ENCODE data around the gene COL4A2.

The COL4A2 gene

DNA sequence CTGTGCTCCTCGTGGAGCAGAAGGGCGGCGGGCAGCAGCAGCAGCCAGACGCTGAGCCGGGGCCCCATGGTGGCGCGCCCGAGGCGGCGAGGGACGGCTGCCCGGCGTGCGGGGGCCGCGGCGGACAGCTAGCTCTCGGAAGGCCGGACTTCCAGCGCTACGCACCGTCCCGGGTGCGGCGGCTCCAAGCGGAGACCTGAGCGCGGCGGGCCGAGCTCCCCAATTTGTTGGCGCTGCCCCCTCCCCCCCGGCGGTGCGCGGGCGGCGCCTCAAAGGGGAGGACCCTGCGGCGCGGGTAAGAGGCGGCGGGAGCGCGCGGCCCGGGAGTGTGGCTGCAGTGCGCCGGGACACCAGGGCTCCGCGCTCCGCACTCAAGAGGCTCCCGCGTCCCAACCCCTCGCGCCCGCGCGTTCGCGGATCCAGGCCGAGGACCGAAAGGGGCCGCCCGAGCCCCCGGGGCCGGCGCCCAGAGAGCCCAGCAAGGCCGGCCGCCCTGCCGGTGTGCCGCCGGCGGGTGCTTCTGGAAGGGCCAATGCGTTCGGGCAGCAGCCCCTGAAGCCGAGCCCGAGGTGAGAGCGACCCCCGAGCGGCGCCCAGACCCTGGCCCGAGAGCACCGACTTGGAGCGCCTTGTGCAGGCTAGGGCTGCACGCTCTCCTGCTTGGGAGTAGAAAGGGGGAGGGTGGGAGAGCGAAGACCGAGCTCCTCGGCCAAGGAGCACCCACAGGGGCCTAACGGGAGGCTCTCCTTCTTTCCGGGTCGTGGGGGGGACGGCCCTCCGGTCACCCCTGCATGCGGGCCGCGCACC lies at the start of gene COL4A2, which contains the start of gene COL4A1:
COL4A2 (plus strand) TSS at position 325 of the 807 bp plus-strand sequence. CDS start 620 bp downstream, outside the sequence.
COL4A1 (minus strand) TSS at position 198 of the 807 bp plus-strand sequence; CDS start at position 68, 130 bp downstream.
- DNase-seq, result no peak

DNA sequence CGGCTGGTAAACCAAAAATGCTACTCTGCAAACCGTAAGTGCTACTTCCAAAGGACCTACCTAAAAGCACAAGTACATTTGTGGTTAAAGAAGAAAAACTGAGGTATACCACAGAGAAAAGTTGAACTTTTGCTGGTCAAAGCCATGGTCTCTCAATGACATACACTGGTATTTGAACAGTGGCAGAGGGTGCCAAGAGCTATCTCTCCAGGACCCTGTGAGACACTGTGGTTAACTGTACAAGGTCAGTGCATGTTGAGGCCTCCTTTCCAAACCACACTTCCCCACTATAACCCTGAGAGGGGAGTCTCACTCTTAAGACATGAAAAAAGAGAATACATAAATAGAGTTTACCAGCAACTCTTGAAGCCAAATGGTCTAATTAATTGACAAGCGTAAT lies 49.7 kb upstream of the COL4A2 start:
- DNase-seq, result no peak

DNA sequence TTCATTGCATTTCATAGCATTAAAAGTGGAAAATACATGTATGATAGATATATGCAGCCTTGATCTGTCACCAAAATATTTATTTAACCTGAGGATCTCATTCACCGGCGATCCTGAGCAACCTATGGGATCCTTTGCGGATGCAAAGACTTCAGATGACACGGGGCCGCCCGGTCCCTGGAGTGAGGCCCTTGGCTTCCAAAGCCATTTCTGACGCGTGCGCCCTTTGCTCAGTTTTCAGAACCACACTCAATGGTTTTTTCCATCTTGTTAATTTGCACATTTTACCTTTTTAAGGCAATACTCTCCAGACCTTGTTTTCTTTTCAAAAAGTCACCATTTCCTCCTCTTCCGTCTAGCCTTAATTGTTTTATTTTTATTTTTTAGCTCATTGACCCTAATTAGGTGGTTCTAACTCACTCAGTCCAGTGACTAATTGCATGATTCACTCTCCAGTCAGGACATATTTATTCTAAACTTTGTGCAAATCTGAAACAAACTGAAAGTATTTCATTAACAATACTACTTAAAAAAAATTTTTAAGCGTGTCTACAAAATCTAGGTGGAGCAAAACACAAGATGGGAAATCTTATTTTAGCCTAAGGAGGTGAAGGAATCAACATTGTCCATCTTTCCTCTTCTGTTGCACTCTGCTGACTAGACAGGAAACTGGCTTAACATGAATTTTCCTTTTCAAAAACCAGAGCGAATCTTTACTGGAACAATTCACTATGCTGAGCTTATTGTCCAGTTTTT lies 48.0 kb upstream of the COL4A2 start:
- no peak for DNase-seq

DNA sequence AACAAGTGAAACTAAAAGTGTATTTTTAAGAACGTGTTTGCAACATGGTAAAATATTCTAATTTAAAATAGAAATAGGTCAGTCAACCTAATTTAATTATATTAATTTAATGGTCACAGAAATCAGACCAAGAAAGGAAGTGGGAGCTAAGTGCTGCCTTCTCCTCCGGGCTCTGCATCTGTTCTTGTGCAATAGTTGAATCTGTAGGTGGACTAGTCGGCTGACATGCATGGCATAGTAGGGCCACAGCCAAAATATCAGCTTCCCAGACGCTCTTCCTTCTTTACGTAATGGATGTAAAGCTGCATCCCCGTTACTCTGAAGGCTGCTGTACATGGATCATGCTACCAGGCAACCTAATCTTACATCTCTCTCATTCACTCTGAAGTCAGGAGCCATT lies 47.4 kb upstream of the COL4A2 start:
- no peak for DNase-seq

DNA sequence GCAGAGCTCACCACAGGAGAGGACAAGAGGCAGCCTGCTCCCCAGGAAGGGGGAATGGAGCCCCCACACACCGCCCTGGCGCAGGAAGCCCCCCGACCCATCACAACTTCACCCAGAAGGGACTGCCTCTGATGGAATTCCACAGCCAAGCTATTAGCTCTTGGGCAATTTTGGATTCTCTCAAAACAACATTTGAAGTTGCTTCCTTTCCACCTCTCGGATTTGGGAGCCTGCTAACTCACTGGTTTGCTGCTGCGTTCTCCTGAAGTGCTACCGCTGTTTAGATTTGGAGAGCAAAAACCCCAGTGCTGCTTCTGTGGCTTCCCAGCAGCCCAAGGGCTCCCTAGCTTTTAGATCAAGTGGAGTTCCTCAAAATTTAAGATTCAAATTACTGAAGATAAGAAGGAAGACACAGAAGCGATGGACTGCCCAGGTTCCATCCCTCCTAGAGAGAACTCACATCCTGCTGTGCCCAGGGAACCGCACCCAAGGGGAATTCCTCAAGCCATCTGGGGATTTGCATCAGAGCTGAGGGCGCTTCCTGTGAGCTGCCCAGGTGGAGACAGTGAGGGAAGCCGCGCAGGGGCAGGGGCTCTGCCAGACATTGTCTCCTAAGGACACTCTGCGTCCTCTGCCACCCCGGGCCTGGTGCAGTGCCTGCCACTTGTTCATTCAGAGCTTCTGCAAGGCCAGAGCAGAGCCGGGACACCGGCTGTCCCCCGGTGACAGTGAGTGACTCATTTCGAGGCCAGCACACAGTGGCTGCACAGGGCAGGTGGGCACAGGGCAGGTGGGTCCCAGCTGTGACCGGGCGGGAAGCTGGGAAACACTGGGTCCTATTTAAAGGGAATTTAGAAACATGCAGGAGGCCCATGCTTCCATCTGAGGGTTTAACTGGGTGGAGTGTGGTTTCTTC lies 45.7 kb upstream of the COL4A2 start:
- DNase-seq, result no peak

DNA sequence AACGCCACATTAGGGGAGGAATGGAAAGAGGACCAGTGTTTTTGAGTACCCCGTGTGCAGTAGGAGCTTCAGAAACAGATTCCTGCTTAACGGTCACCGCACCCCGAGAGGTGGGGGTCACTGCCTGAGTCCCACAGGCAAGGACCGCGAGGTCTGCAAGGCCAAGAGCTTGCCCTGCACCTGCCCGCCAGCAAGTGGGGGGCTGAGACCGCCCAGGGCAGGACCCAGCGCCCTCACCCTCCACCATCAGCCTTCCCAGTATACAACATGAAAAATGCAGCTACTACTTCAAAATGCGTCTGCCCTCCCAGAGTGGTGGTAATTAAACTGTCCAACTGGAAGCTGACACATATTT lies 45.0 kb upstream of the COL4A2 start:
- no peak for DNase-seq

DNA sequence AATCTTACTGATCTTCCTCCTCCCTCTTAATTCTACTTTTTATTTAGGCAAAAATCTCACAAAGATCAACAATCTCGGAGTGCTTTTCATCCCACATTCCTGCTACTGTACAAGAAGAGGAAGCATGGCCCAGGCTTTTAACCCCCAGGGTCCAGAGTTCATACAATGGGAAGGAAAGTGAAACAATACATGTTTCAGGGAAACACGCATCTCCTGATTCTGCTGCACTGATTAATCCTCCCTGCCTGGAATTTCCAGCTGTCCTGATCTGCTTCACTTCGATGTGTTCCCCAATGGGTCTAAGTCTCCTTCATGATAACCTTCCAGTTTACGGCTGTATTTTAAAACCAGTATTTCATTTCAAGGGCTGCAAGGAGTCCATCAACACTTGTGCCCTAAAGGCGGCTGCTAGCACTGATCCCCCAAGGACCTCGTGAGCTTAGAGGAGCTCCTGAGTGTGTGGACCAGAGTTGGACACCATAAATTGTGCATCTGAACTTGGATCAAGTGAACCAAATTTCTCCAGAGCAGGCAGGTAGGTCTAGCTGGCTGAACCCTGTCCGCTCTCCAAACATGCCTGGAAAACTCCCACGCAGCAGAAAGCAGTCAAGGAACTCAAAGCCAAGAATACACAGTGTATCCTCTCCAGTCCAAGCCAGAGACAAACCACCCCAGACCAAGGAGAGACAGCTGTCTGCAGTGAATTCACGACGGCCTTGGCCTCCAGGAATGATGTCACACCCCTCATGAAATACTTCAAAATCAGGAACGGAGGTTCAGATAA lies 44.4 kb upstream of the COL4A2 start:
- DNase-seq, result no peak

DNA sequence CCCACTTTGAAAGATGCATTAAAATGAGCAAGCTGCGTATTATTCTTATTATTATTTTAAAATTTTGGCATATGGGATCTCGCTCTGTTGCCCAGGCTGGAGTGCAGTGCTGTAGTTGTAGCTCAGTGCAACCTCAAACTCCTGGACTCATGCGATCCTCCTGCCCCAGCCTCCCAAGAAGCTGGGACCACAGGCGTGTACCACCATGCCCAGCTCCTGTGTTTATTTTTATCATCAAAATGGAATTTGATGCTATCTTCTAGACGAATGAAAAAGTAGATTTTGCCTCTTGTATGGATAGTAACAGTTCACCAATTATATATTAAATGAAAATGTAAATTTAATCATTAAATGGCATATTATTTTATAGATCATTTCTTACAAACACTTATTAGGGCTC lies 43.7 kb upstream of the COL4A2 start:
- no peak for DNase-seq

DNA sequence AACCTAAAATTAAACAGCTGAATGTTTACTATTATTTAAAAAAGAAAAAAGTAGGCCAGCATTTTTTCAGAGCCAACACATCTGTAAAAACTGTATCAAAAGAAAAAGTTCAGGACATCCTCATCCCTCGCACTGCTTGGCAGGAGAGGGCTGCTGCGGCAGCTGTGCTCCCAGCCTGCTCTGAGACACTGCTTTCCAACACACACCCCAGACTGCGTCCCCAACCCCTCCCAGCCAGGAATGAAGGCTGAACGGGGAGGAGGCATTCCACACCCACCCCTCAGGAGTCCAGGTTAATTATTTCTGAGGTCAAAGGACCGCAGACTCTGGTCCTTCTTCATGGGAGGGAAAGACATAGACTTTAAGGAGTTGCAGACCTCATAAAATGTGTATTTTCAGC lies 43.2 kb upstream of the COL4A2 start:
- DNase-seq, result no peak

DNA sequence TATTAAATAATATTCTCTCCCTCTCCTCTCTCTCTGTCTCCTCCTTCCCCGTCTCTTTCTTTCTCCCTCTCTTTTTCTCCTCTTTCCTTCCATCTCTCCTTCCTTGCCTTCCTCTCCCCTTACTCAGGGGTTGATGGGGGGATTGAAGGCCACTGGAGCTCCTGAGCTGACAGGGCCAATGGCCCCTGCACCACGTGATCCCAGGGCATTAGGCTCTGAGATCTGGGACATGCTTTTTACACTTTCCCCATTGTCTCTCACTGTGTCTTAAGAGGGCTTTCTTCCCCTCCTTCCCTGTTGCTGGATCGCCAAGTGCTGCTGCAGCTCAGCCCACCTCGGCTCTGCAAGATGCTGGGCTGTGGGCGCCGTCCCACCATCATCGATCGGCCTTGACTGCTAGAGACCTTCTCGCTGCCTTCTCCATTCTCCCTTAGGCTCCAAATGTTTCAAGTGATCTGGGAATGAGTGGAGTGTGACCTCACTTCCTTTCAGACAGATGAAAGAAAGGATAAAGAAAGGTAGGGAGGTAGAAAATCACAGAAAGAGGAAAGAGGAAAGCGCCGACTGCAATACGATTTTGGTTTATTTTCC lies 42.3 kb upstream of the COL4A2 start:
- no peak for DNase-seq

DNA sequence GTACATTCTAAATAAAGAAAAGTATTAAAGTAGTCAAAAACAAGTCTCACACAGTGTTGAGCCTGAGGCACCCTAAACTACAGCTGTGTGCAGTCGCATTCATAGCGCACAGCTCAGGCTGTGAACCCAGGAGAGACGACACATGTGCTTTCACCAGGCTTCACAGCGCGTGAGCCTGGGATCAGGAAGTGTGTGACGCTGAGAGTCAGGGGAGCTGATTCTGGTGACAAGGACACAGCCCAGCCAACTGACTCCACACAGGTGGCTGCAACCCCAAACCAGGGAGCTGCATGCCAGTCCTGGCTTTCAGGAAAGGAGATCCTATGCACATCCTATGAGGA lies 41.8 kb upstream of the COL4A2 start:
- DNase-seq, result no peak

DNA sequence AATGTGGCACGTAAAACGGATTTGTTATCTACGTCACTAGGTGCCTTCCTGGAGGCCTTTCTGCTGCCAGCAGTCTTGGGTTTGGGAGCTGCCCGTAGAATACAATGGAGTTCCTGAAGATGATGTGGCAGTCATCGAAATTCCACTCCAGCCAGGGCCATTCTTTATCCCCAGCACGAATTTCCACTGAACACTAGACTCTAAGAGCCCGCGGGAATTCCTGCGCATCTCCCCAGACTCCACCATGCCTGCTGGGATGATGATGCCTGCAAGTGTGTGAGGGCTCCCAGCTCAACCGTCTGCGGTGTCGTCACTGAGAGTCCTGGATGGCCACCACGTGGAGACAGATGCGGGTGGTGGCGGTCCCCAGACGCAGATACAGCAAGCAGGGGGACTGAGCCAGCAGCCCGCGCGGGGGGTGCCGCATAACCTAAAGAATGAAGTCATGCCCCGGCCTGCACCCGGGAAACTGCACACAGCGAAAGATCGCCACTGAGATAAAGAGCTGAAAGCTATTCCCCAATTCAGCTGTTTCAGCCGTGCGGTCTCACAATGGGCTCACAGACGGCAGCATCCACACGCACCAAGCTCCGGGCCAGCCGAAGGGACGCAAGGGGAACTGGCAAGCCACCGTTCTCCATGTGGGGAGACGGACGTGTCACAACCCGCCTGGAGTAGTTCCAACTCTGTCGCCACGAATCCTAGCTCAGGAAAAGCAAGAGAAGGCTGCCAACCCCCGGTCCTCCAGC lies 41.2 kb upstream of the COL4A2 start:
- no peak for DNase-seq

DNA sequence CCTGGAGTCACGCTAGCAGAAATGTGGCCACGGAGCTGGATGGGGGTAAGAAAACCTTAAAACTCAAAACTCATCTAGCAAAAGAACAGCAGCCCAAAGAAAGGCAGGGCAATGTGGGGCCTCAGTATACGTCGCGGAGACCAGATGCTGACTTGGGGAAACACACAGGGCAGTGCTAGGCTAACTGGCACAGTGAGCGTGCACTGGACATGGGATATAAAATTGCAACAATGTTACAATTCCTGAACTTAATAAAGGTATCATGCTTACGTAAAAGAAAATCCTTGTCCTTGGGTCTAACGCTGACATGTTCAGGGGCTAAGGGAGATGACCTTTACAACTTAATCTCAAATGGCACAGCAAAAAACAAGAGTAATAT lies 40.7 kb upstream of the COL4A2 start:
- DNase-seq, result no peak

DNA sequence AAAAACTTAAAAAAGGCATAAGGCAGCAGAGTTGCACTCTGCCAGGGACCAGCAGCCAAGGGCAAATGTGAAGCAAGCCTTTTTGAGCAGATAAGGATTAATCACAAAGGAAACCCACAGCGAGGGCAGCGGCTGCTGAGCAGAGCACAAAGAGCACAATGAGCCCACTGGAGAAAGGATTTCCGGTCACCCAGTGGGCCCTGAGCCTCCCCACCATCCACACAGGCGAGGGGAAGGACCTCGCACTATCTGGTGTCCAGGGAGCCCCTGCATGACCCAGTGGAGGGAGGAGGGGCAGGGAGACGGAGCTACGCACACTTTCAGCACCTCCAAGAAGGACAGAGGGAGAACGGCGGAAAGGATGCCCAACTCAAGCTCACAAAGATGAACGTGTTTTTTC lies 40.1 kb upstream of the COL4A2 start:
- no peak for DNase-seq

DNA sequence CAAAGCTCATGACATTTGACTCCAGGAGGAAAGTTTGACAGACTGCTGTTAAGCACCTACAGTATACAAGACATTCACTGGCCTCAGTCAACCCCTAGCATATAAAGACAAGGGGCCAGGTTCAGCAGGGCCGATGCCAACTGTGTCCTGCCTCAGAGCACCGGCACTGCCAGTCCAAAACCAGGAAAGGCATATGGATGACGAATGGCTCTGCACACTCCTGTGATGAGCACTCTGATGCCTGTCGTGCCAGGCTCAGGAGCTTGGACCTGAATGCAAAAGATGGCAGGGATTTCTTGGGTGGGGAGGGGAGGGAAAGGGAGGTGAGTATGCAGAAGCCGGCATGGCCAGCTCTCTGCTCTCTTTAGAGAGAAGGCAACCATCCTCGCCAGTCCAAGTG lies 39.0 kb upstream of the COL4A2 start:
- no peak for DNase-seq

DNA sequence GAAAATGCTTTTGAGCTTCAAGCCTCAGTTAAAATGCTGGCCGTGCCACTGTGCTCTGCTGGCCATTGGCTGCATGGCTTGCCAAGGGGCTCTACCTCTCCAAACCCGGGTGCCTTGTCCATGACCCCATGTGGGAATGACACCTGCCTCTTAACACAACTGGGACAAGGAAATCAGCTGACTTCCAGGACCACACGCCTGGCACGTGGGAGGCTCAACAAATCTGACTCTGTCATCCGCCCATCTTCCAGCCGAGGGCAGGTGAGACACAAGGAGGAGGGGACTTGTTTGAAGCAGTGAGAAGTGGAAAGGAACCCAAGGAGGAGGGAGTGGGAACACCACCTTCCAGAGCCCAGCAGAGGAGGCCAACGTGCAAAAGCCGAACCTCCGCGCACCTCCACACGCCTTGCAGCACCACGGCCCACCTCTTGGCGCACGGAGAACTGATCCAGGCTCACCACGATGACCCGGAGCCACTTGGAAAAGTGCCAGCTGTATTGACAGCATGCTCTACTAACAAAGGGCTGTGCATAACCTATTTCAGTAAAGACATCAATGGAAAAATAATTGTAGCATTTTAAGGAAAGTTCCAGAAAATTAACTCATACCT lies 38.4 kb upstream of the COL4A2 start:
- DNase-seq, result no peak

DNA sequence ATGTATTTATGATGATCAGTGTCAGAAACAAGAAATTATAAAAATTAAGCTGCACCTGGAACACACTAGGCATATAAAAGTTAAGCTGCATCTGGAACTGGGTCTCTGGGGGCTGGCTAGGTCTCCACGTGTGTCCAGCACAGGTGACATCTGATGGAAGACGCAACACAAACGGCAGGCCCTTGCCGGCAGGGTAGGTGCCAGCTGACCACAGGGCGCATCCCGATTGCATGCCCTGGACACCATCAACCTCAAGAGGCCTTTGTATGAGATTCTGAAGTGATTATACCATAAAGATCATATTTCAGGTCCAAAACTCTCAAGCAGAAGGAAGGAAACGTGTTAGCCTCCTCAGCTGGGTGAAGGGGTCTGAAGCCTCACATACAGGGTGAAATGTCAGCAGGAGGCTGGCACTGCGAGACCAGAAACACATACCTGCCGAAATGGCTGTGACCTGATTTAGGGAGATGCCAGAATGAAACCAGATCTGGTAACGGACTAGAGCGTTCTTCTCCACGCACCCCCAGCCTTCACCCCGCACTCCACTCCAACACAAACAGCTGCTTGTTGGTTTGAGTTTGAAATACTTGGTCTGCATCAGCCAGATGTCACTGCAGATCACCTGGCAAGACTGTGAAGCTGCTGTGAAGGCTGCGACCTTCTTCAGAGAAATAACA lies 37.4 kb upstream of the COL4A2 start:
- DNase-seq, result no peak

DNA sequence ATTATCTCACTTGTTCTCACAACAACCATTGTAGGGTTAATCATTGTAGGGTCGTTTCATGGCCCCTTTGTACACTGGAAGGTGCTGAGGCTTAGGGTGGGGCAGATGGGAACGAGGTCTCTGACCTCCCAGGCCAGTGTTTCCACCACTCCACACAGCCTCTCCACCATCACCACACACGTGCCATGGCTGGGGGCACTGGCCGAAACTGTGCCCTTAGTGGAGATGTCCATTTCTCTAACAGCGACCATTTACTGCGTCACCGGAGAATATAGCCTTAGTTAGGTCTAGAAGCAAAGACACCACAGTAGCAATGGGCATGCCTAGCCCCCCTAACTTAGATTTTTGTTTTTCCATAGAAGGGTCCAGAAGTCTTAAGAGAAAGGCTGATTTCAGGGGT lies 36.6 kb upstream of the COL4A2 start:
- no peak for DNase-seq

DNA sequence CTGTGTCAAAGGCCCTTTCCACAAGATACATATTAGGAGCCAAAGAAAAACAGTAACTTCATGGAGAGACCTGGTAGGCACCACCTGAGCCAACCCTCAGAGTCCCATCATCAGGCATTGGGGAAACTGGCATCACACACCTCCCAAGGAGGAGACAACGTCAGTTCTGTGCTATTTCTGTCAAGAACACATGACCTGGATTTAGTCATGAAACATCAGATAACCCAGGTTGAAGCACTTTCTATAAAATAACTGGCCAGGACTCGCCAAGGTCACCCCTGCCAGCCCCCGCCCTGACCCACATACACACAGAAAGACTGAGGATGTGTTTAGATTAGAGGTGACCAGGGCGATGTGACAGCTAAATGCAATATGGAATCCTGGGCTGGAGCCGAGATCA lies 35.8 kb upstream of the COL4A2 start:
- no peak for DNase-seq

DNA sequence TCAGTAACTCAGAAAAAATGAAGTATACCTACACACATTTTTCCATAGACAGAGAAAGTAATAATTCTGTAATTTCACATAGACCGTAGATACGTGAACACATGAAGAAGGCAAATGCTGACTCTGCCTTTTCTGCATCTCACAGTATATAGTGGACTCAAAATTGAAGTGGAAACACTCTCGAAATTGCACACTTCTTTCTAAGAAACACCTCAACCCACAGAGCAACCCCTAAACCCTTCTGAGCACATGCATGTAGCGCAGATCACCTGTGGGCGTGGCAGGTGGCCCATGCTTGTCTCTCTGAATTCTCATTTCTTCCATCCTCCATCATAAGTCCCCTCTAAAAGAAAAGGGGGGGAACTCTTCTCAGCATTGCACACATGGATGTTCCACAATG lies 34.9 kb upstream of the COL4A2 start:
- no peak for DNase-seq

Measured in activated CD4-positive, alpha-beta T cell treated with anti-CD3 and anti-CD28 coated beads for 48 hours (primary cell).